GM12892 (cell line): ENCODE data around the gene ABLIM2.

Experiments
- POLR2A ChIP-seq: IDR thresholded peaks from 2 replicates; pipeline ENCODE4 v1.6.1; 2011; ENCODE audit warnings: low read depth, low read length, control low read depth
- POLR2AphosphoS5 ChIP-seq: IDR thresholded peaks from 2 replicates; pipeline ENCODE4 v1.6.1; 2011; ENCODE audit warnings: low read depth, low read length, control low read depth
- TAF1 ChIP-seq: IDR thresholded peaks from 2 replicates; pipeline ENCODE4 v1.6.1; 2011; ENCODE audit warnings: low read depth, mild to moderate bottlenecking, control low read depth, low read length, borderline replicate concordance

DNA sequence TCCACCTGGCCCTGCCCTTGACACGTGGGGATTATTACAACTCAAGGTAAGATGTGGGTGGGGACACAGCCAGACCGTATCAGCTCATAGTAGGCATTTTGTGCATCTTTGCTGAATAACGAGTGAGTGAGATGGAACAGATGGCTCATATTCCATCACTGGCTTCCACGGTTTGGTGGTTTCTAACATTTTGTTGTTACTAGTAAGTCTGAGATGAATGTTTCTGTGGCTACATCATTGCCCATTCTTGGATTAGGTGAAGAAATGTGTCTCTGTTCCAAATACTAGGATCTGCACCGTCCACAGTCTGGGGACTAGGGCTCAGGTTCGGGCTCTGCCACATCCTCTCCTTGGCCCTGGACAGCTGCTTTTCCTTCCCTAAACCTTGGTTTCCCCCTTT lies 3.6 kb downstream of the ABLIM2 start:
- TF ChIP-seq TAF1 (no peak), POLR2A (no peak), POLR2AphosphoS5 (no peak)
